MG63 (cell line): ENCODE data around the gene AP1S3. TPM values are rescaled to one million over a fixed set of nuclear protein-coding genes. Genes with fewer than 3 reads are reported as not detected.

Source experiments
- DNase-seq: peaks from one replicate; pipeline ENCODE4 v3.0.0-alpha.2; 2020
- H3K27me3 ChIP-seq: fragments of 250-450 bp; sonication (Bioruptor Pico); 2 replicates; pipeline ENCODE4 v1.5.1; 2020; ENCODE audit warnings: mild to moderate bottlenecking, moderate library complexity
- H3K36me3 ChIP-seq: fragments of 250-450 bp; sonication (Bioruptor Pico); 2 replicates; pipeline ENCODE4 v1.5.1; 2020; ENCODE audit warnings: mild to moderate bottlenecking, moderate library complexity
- H3K4me3 ChIP-seq: fragments of 250-450 bp; sonication (Bioruptor Pico); 2 replicates; pipeline ENCODE4 v1.5.1; 2020; ENCODE audit warnings: mild to moderate bottlenecking, moderate library complexity
- H3K9me3 ChIP-seq: fragments of 250-450 bp; sonication (Bioruptor Pico); 2 replicates; pipeline ENCODE4 v1.5.1; 2020; ENCODE audit warnings: mild to moderate bottlenecking, moderate library complexity
- total RNA-seq: library from RNA; depleted of rRNA; stranded (reverse); fragments of >200 nt; shearing (Covaris generic); gene quantifications from 2 replicates; pipeline ENCODE4 v1.2.3, GENCODE V29; 2014; ENCODE audit warnings: low replicate concordance

AP1S3 gene
- total RNA-seq, 1 experiment from 2014 or later: 22.2 TPM

DNA sequence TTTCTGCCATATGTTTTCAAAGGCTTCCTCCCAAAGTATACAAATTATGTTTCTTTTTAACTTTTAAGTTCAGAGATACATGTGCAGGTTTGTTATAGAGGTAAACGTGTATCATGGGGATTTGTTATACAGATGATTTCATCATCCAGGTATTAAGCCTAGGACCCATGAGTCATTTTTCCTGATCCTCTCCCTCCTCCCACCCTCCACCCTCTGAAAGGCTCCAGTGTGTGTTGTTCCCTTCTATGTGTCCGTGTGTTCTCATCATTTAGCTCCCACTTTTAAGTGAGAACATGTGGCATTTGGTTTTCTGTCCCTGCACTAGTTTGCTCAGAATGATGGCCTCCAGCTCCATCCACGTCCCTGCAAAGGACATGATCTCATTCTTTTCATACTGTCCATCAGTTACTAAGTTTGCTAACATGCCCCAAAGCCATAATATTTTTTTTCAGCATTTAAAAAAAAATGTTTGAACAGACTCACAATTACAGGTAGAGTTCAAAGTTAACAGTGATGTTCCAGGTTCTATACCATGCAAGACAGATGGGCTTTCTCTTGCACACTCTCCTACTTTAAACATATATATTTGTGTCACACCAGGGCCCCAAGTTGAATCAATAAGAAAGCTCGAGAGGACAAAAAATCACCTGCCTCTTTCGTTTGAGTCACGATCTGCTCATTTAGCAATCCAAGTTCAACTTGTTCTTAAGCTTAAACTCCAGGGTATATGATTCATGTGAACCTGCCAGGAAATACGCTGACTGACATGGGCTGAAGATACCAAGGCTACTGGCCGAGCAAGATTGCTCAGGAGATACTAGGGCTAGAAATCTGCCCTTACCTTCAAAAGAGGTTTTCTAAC, 77.6 kb downstream of the AP1S3 start:
- Histone ChIP-seq H3K9me3 (no peaks in the 10 kb centered on the region), H3K27me3 (no peaks in the 10 kb centered on the region), H3K4me3 (no peak overlapping the region), H3K36me3 (no peaks in the 10 kb centered on the region; the same call in 1 of the 2 replicates)
- DNase-seq: no peak

DNA sequence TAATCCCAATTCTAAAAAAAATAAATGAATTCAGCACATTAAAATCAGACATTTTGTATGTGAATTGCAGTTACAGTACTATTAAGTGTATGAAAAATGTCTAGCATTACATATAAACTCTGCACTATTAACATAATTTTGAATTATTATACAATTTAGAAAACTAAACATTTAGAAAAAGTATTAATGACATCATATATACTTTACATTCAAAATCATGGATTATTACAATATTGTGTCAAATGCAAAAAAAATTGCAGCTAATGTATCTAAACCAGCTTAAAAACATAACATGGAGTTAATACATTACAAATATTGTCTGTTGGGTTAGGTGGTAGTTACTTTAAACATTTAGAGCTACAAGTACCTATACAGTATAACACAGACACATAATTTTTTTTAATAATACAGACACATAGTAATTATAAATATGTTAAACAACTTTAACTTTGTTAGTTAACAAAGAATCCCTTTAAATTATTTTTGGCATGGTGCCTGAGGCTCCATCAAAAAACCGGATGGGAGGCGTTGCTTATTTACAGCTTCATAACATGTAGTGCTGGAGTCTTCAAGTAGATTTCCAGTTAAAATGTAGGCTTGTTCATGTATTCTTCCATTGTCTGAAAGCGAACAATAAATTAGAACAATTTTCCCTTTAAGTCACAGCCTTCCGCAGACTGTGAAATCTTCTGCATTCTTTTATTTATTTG, 79.1 kb downstream of the AP1S3 start:
- Histone ChIP-seq H3K4me3 (no peak overlapping the region), H3K36me3 (no peaks in the 10 kb centered on the region; the same call in 1 of the 2 replicates), H3K9me3 (no peaks in the 10 kb centered on the region), H3K27me3 (no peaks in the 10 kb centered on the region)
- no peak for DNase-seq

DNA sequence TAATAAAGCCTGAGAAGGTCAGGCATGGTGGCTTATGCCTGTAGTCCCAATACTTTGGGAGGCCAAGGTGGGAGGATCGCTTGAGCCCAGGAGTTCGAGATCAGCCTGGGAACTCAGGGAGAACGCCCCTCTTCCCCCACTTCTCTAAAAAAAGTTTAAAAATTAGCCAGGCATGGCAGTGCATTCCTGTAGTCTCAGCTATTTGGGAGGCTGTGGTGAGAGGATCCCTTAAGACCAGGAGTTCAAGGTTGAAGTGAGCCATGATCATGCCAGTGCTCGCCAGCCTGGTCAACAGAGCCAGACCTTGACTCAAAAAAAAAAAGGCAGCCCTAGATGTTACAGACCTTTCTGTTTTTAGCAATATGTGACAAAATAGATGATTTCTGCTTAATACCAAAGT, 83.4 kb downstream of the AP1S3 start:
- no peak overlapping the region for H3K4me3 ChIP-seq
- no peak for DNase-seq
- no peaks in the 10 kb centered on the region for H3K36me3 ChIP-seq
- no peaks in the 10 kb centered on the region for H3K27me3 ChIP-seq
- no peaks in the 10 kb centered on the region for H3K9me3 ChIP-seq

DNA sequence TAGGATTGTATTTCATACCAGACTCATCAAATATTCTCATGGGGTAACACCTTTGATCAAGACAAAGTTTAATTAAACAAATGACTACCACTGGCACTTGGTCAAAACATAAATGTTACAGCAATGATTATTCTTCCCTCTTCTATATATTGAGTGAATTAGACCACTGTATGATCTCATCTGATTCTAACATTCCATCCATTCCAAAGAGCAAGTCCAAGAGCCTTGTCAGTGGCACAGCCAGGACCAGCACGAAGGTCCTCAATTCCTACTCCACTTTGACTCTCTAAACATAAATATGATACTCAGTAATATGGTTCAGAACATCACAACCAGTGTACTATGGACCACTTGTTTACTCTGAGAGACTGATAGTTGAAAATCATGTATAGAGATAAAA, 86.4 kb downstream of the AP1S3 start:
- Histone ChIP-seq H3K27me3 (no peaks in the 10 kb centered on the region), H3K36me3 (no peaks in the 10 kb centered on the region), H3K9me3 (no peaks in the 10 kb centered on the region), H3K4me3 (no peak overlapping the region)
- DNase-seq: peak; percentile 16

DNA sequence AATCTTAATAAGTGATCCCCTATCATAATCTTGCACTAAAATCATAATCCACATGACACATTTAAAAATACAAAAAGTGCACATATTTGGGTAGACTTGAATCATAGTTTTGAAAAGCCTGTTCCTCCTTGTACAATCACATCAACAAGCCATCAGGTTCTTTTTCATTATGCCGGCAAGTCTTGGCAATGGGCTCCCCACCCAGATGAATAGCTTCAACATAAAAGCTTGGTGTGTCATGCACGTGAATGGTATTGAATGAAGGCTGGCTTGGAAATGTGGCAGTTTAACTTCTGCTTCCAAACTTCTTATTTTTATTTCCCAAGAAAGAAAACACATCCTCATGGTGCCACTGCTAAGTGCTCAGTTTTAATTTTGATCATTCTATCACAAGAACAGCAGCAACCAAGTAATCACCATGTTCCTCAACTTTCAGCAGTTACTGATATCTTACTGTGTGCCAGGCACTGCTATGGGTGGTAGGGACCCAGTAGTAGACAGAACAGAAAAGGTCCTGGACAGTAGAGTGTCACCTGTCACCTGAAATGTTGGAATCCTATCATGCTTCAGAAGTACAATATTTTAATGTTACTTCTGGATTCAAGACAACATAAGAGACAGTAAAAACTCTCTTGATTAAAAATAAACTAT, 89.9 kb downstream of the AP1S3 start:
- DNase-seq: no peak
- H3K27me3 ChIP-seq: no peaks in the 10 kb centered on the region
- H3K4me3 ChIP-seq: no peak overlapping the region
- H3K36me3 ChIP-seq: no peaks in the 10 kb centered on the region
- no peaks in the 10 kb centered on the region for H3K9me3 ChIP-seq

DNA sequence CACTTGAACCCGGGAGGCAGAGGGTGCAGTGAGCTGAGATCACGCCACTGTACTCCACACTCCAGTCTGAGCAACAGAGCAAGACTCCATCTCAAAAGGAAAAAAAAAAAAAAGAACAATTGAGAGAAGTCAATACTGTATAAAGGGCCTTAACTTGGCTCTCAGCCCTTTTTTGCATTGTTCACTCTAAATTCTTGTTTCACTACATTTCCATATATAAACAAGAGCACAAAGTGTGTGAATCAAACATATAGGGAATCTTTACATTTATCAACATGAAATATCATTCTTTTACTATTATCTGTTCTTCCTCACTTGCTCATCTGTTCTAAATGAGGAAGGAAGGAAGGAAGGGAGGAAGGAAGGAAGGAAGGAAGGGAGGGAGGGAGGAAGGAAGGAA, 90.8 kb downstream of the AP1S3 start:
- no peak overlapping the region for H3K4me3 ChIP-seq
- no peaks in the 10 kb centered on the region for H3K9me3 ChIP-seq
- DNase-seq: no peak
- no peaks in the 10 kb centered on the region for H3K36me3 ChIP-seq
- no peaks in the 10 kb centered on the region for H3K27me3 ChIP-seq

DNA sequence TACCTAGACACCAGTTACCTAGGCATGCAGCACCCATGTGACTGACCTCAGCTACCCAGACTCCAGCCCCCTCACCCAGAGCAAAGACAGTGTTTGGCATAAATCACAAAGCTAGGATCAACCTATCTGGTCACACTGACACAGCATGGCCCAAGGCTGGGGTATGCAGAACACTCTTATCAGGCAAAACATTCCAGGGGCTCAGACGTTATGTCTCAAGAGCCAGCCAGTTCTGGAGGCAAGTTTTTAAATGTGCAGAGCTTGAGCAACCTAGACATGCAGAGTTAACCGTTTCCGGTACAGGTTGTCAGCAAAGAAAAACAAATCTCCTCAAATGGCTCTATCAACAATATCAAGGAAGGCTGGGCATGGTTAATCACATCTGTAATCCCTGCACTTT, 92.8 kb downstream of the AP1S3 start:
- Histone ChIP-seq H3K9me3 (no peaks in the 10 kb centered on the region), H3K4me3 (no peak overlapping the region), H3K27me3 (no peaks in the 10 kb centered on the region), H3K36me3 (no peaks in the 10 kb centered on the region)
- no peak for DNase-seq

DNA sequence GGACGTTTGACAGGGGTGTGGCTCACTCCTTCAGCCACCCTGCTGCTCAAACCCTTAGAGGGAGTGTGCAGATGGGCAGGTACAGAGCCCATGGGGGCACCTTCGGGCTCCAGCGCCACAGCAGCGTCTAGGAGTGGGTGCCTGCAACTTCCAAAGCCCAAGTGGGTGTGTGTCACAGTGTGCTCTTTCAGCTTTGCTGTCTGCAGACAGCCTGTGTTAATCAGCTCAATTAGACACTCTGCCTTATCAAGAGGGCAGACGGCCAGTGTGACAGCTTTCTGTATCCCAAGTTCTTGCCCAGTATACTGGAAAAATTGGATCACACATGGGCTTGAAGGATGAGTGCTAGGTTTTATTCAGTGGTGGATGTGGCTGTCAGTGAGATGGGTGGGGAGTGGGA, 96.7 kb downstream of the AP1S3 start:
- no peaks in the 10 kb centered on the region for H3K9me3 ChIP-seq
- no peaks in the 10 kb centered on the region for H3K36me3 ChIP-seq
- no peak overlapping the region for H3K4me3 ChIP-seq
- no peaks in the 10 kb centered on the region for H3K27me3 ChIP-seq
- no peak for DNase-seq

DNA sequence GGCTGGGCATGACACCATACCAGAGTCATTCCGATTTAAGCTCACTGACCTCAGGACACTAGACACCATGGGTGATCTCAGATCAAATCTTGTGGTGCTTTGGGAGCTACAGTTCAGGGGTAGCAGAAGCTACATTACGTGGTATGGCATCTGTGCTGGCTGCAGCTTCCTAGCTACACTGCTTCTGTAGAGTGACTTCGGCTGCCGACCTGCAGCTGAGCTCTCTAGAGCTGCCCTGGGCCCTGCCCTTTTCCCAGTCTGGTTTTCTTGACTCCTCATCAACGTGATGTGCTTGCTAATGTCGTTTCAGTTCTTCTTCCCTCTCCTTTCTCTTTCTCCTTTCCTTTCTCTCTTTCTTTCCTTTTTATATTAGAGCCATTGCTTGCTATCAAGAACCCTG, 100.2 kb downstream of the AP1S3 start:
- H3K4me3 ChIP-seq: no peak overlapping the region
- H3K36me3 ChIP-seq: no peaks in the 10 kb centered on the region
- DNase-seq: no peak
- no peaks in the 10 kb centered on the region for H3K9me3 ChIP-seq
- no peaks in the 10 kb centered on the region for H3K27me3 ChIP-seq

DNA sequence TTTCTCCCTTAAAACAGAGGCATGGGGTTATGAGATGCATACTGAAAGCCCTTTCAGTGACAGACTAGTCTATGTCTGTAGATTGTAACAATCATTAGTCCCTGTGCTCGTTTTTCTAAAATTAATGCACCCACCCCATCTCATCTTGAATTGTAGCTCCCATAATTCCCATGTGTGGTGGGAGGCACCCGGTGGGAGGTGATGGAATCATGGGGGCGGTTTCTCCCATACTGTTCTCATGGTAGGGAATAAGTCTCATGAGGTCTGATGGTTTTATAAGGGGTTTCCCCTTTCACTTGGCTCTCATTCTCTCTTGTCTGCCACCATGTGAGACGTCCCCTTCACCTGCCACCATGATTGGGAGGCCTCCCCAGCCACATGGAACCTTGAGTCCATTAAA, 100.9 kb downstream of the AP1S3 start:
- DNase-seq: no peak
- Histone ChIP-seq H3K4me3 (no peak overlapping the region), H3K27me3 (no peaks in the 10 kb centered on the region), H3K9me3 (no peaks in the 10 kb centered on the region), H3K36me3 (no peaks in the 10 kb centered on the region)

DNA sequence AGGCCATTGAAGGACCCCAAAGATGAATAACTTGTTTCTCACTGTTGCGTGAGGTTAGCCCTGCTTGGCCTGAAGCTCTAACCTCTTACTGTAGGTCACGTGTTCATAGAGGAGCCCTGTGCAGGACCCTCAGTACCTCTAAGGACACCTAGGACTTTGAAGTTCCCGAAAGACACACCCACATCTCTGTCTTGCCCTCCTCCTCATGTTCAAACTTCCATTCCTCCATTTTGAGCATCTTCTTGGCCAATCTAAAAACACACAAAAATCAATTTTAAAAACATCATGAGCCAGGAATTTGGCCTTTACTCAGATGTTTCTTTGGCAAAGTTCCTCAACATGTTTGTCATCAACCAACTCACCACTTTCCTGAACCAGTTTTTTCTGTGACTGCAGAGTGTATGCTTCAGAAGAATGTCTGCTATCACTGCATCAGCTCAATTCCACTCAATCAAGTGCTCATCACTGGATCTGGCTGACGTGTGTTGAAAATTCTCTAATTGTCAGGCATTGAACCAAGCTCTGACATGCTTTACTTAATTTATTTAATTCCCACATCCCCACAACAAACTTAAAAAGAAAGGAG, 101.6 kb downstream of the AP1S3 start:
- Histone ChIP-seq H3K36me3 (no peaks in the 10 kb centered on the region), H3K9me3 (no peaks in the 10 kb centered on the region), H3K4me3 (no peak overlapping the region), H3K27me3 (no peaks in the 10 kb centered on the region)
- no peak for DNase-seq

DNA sequence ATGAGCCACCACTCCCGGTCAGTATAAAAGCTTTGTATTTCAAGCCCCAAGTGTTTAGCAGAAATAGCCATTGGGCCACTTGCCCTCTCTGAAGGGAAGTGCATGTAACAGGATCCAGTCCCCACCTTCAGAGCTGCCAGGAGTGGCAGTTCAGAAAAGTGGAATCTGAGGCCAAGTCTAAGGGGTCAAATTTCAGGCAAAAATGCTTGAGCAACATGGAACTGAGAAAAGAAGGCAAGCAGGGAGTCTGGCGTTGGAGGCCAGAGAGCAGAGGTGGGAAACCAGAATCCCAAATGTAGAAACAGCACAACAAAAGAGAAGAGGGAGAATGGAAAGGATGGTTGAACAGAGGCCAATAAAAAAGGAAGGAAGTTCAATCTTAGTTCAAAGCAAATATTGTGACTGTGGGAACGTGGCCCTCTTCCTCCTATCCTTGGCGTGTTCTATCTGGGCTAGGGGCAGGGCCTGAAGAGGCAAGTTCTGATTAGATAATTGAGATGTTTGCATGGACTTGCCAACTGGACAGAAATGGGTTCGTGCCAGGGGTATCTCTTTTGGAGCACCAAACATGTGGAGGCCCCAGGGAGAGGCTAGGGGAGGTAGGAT, 102.2 kb downstream of the AP1S3 start:
- H3K9me3 ChIP-seq: no peaks in the 10 kb centered on the region
- no peaks in the 10 kb centered on the region for H3K27me3 ChIP-seq
- no peak for DNase-seq
- no peaks in the 10 kb centered on the region for H3K36me3 ChIP-seq
- H3K4me3 ChIP-seq: no peak overlapping the region

DNA sequence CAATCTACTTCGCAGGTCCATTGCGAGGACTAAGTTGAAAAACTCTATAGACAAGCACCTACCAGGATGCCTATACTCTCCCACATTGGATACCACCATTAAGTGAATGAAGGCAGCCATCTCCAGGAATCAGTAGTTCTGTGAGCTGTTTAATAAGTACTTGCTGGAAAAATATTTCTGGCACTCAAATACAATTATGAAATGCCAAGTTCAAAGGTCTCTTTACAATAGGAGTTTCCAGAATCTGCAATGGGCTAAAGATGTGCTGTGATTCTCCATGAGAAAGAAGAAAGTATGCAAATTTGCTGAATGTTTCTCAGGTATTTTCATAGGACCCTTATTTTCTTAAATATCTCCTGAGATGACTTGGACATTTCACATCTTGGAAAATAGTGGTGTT, 103.0 kb downstream of the AP1S3 start:
- Histone ChIP-seq H3K36me3 (no peaks in the 10 kb centered on the region), H3K9me3 (no peaks in the 10 kb centered on the region), H3K27me3 (no peaks in the 10 kb centered on the region), H3K4me3 (no peak overlapping the region)
- DNase-seq: no peak

DNA sequence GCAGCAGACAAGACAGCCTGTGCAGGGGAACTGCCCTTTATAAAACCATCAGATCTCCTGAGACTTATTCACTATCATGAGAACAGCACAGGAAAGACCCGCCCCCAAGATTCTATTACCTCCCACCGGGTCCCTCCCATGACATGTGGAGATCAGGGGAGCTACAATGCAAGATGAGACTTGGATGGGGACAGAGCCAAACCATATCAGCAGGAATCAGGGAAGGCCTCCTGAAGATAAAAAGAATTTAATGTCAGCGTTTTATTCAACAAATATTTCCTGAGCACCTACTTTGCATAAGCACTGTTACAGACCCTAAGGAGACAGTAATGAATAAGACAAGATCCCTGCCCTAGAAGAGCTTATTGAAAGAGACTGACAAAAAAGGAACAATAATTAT, 105.0 kb downstream of the AP1S3 start:
- no peaks in the 10 kb centered on the region for H3K9me3 ChIP-seq
- H3K4me3 ChIP-seq: no peak overlapping the region
- DNase-seq: no peak
- no peaks in the 10 kb centered on the region for H3K36me3 ChIP-seq
- no peaks in the 10 kb centered on the region for H3K27me3 ChIP-seq

DNA sequence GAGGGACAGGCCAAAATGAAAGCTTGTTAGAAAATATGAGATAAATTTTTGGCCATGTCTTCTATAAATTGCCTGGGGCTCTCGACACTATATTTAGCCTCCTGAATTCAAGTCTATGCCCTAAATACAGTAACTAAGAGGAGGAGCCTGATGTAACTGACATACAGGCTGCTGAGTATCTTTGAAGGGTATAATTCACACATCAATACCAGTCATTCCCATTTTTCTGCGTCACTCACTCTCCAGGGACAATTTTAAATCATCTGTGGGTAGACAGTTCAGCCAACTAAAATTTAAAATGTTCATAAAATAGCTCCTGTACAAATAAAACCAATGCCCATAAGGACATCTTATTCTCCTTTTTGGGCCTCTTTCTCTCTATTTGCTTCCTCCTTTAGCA, 105.9 kb downstream of the AP1S3 start:
- H3K4me3 ChIP-seq: no peak overlapping the region
- no peak for DNase-seq
- H3K27me3 ChIP-seq: no peaks in the 10 kb centered on the region
- no peaks in the 10 kb centered on the region for H3K9me3 ChIP-seq
- H3K36me3 ChIP-seq: no peaks in the 10 kb centered on the region

DNA sequence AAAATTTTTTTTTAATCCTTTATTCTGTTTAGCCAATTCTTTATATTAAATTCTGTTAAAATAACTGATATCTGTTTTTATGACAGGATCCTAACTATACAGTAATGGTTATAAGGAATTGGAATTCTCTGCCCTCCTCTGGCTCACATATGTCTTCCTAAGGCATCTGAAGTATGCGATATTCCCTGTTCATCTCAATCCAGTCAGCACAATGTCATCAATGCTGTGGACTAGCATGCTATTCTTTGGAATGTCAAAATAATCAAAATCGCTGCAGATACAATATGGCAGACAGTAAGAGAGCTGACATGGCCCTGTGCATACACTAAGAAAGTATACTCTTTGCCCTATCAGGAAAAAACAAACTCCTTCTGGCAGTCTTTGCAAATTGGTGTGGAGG, 107.6 kb downstream of the AP1S3 start:
- no peaks in the 10 kb centered on the region for H3K27me3 ChIP-seq
- no peak for DNase-seq
- H3K4me3 ChIP-seq: no peak overlapping the region
- H3K9me3 ChIP-seq: no peaks in the 10 kb centered on the region
- no peaks in the 10 kb centered on the region for H3K36me3 ChIP-seq

DNA sequence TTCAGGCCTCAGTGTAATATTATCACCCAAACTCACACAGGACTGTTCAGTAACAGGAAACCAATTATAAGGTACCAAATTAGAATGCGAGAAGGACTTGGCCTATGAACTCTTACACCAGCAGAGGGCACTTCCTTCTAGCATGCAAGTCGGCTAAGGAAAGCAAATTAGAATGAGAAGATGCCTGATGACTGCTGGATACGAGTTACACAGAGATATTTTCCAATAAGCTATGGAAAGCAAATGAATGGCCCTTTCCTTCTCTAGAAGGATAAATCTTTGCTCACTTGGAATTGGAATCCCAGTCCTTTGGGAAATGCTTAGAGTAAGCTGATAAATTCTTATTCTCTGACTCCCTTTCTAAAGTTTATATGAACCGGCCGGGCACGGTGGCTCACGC, 109.8 kb downstream of the AP1S3 start:
- peak; percentile 35 for DNase-seq
- Histone ChIP-seq H3K36me3 (no peaks in the 10 kb centered on the region), H3K9me3 (no peaks in the 10 kb centered on the region), H3K27me3 (no peaks in the 10 kb centered on the region), H3K4me3 (no peak overlapping the region)
